ENCODE data around the gene PANK3. TPM values are rescaled to one million over a fixed set of nuclear protein-coding genes. Genes with fewer than 3 reads are reported as not detected.

PANK3 gene
- total and polyA plus RNA-seq, 9 of the 15 experiments (the other 6 are each of a cell fraction or from before 2014, with no cell fraction given) = 5.9 to 50.4 (median 29.7) TPM

DNA sequence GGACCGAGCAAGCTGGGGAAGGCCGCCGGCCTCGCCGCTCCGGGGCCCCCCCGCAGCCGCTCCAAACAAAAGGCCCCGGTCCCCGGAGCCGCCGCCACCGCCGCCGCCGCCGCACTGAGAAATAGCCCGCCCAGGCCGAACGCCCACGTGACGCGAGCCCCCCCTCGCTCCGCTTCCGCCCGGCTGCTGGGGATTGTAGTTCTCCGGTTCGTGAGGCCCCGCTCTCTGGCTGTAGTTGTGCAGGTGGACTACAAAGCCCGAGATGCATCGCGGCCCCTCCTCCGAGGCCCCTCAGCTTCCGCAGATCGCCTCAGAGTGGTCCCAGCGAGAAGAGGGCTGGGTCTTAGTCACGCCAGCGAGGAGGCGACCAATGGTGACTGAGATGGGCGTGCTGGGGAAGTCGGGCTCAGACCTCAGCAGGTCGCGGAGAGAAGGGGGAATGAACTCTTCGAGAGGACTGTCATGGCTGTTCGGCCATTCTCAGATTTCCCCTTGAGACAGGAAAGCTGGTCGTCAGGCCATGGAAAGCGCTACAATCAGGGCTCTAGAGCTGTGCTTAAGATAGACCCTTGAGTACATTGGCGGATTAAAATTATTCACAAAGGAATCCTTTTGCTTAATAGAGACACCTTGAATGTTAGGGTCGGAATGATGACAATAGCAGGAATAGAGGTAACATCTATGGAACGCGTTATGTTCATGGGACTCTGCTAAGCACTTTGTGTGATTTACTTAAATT lies 489 bp upstream of the PANK3 start (continued):
- TF ChIP-seq RAD21 (CRISPR knock-in tag; conservative IDR thresholded peaks at IDR 0.05 in 1 of 2, IDR thresholded peaks at IDR 0.05 in 1 of 2) = 0 out of 4 replicates have a peak, but pooled peaks of 1 of the 2 experiments have one; percentile 7
- peak; percentile 72 for TF ChIP-seq PKNOX1 (IDR thresholded peaks at IDR 0.05)
- no peak for TF ChIP-seq ZNF445 (CRISPR knock-in tag; IDR thresholded peaks at IDR 0.05; ENCODE audit: low read depth)
- no peak for TF ChIP-seq SMARCC2 (IDR thresholded peaks at IDR 0.05; ENCODE audit: low read depth)
- TF ChIP-seq PHTF2 (CRISPR knock-in tag; IDR thresholded peaks at IDR 0.05) = no peak
- TF ChIP-seq GATA2 (CRISPR knock-in tag; IDR thresholded peaks at IDR 0.05) = no peak
- TF ChIP-seq, protein P1, sequence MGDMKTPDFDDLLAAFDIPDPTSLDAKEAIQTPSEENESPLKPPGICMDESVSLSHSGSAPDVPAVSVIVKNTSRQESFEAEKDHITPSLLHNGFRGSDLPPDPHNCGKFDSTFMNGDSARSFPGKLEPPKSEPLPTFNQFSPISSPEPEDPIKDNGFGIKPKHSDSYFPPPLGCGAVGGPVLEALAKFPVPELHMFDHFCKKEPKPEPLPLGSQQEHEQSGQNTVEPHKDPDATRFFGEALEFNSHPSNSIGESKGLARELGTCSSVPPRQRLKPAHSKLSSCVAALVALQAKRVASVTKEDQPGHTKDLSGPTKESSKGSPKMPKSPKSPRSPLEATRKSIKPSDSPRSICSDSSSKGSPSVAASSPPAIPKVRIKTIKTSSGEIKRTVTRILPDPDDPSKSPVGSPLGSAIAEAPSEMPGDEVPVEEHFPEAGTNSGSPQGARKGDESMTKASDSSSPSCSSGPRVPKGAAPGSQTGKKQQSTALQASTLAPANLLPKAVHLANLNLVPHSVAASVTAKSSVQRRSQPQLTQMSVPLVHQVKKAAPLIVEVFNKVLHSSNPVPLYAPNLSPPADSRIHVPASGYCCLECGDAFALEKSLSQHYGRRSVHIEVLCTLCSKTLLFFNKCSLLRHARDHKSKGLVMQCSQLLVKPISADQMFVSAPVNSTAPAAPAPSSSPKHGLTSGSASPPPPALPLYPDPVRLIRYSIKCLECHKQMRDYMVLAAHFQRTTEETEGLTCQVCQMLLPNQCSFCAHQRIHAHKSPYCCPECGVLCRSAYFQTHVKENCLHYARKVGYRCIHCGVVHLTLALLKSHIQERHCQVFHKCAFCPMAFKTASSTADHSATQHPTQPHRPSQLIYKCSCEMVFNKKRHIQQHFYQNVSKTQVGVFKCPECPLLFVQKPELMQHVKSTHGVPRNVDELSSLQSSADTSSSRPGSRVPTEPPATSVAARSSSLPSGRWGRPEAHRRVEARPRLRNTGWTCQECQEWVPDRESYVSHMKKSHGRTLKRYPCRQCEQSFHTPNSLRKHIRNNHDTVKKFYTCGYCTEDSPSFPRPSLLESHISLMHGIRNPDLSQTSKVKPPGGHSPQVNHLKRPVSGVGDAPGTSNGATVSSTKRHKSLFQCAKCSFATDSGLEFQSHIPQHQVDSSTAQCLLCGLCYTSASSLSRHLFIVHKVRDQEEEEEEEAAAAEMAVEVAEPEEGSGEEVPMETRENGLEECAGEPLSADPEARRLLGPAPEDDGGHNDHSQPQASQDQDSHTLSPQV (IDR thresholded peaks at IDR 0.05) = peak; percentile 29
- no peak for TF ChIP-seq RBM17 (IDR thresholded peaks at IDR 0.05; ENCODE audit: borderline replicate concordance, low read depth, low read length)
- no peak for TF ChIP-seq ZBTB26 (CRISPR knock-in tag; IDR thresholded peaks at IDR 0.05)
- TF ChIP-seq MYC (IDR thresholded peaks at IDR 0.05; ENCODE audit: low read depth, low read length) = peak; percentile 5; the same call in 1 of the 2 replicates
- no peak for TF ChIP-seq MYC (CRISPR knock-in tag; IDR thresholded peaks at IDR 0.05; ENCODE audit: borderline replicate concordance, low read depth)
- 0 out of 2 replicates have a peak, but pooled peaks have one; percentile 23 for TF ChIP-seq CLOCK (CRISPR knock-in tag; IDR thresholded peaks at IDR 0.05; ENCODE audit: borderline replicate concordance)
- peak in 1 of 2 experiments; percentile 42 for TF ChIP-seq E2F6 (IDR thresholded peaks at IDR 0.05; ENCODE audit: borderline replicate concordance in 1 of 2, extremely low read depth in 1 of 2, insufficient read depth in 1 of 2, insufficient read length in 1 of 2, low read depth in 1 of 2, low read length in 1 of 2, poor library complexity in 1 of 2, severe bottlenecking in 1 of 2)
- TF ChIP-seq DMBX1 (CRISPR knock-in tag; IDR thresholded peaks at IDR 0.05; ENCODE audit: borderline replicate concordance) = peak; percentile 54; the same call in 1 of the 2 replicates
- no peak for TF ChIP-seq SMAD2 (IDR thresholded peaks at IDR 0.05; ENCODE audit: low read depth, low read length)

Data from K562 (cell line).